Left lung (tissue), 10 donors: ENCODE measurements around the gene IZUMO1. TPM values are rescaled to one million over a fixed set of nuclear protein-coding genes. Genes with fewer than 3 reads are reported as not detected.
"Not testable (repeated sequence)": the region's sequence is repeated elsewhere in the genome, so short reads cannot be mapped to it uniquely, and the experiment has no call there.

Source experiments
- ATAC-seq: fragments of 200-7000 bp; cut with Tn5 transposase; one replicate; pipeline ENCODE4 v1.9.1; 2020; ENCODE audit warnings: moderate library complexity
- DNase-seq, 4 donors: peaks; one replicate each; pipeline ENCODE4 v3.0.0-alpha.2; 2013 to 2020
- H3K27ac ChIP-seq, 2 donors: fragments of 200-600 bp; sonication (generic) in 1 of 2; one replicate each; pipeline versions ENCODE4 v1.5.0 to v1.8.0; 2020 to 2021
- H3K27me3 ChIP-seq, 2 donors: fragments of 200-600 bp; sonication (generic) in 1 of 2; one replicate each; pipeline versions ENCODE4 v1.5.0 to v1.8.0; 2020 to 2021
- H3K36me3 ChIP-seq, 2 donors: fragments of 200-600 bp; sonication (generic) in 1 of 2; one replicate each; pipeline versions ENCODE4 v1.5.0 to v1.8.0; 2020 to 2021
- H3K4me1 ChIP-seq, 2 donors: fragments of 200-600 bp; one replicate each; pipeline ENCODE4 v1.8.0; 2021
- H3K4me3 ChIP-seq, 2 donors: fragments of 200-600 bp; sonication (generic) in 1 of 2; one replicate each; pipeline versions ENCODE4 v1.5.0 to v1.8.0; 2020 to 2021; ENCODE audit warnings: mild to moderate bottlenecking in 1 of 2
- H3K9me3 ChIP-seq, 2 donors: fragments of 200-600 bp; sonication (generic) in 1 of 2; one replicate each; pipeline versions ENCODE4 v1.5.0 to v1.8.0; 2020 to 2021
- CTCF ChIP-seq, 2 donors: fragments of 200-600 bp; sonication (generic) in 1 of 2; IDR thresholded peaks; one replicate each; pipeline versions ENCODE4 v1.5.0 to v1.8.0; 2021; ENCODE audit warnings: antibody characterized with exemption in 2 of 2
- intact Hi-C, 2 donors: fragments of 100-400 bp; cut with DNase I; formaldehyde crosslinking; loops; one replicate each; pipeline versions ENCODE4 v1.11.2 to v1.14.2; 2022
- polyA plus RNA-seq, 6 donors: library from polyadenylated mRNA; unstranded; fragments of 120-200 nt; gene quantifications; one replicate each; pipeline ENCODE4 v1.2.1, GENCODE V29; 2013; ENCODE audit not compliant: insufficient read length in 6 of 6
- total RNA-seq, 2 donors: library from RNA; stranded (reverse); fragmentation: NEBNext Ultra II Directional; extraction: Animal tissue kit (Norgen Biotek cat#: 25700); gene quantifications; one replicate each; pipeline ENCODE4 v1.2.1, GENCODE V29; 2021
- donor health status: DM: no; HTN: yes; CAD: no.
- donor health status: DM: no; HTN: no; CAD: no.

The IZUMO1 gene
- total and polyA plus RNA-seq, 8 donors: 0.96 to 3.6 (median 1.6) TPM

DNA sequence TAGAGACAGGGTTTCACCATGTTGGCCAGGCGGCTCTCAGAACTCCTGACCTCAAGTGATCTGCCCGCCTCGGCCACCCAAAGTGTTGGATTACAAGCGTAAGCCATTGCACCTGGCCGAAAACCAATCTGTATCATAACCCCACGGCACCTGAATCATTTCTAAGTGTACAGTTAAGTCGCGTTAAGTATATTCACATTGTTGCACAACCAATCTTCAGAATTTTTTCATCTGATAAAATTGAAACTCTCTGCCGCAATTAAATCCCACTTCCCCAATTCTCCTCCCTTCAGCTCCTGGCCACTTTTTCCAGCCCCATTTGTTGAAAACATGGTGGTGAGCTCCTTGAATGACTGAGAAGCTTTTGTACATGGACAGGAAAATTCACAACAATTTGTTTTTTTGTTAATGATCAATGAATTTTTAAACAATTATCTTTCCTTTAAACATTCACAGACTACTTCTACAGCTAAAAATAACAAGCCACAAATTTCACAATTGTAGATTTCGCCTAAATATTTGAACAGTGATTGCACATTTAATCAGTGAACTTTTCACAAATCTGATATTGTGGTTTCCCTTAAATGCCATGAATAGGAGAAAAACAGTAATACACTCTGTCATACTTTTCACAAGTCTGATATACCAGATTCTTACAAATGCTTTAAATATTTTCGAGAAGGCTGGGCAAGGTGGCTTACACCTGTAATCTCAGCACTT lies 22.4 kb upstream of the IZUMO1 start:
- Histone ChIP-seq H3K36me3 (no peaks in the 10 kb centered on the region), H3K27me3 (peaks cover 0 to 12% of the 10 kb centered on the region in 2 donors), H3K9me3 (no peaks in the 10 kb centered on the region), H3K4me1 (peaks cover 0 to 10% of the 10 kb centered on the region in 2 donors), H3K27ac (no peak overlapping the region), H3K4me3 (no peak overlapping the region)
- no peak for TF ChIP-seq CTCF (IDR thresholded peaks at IDR 0.05)
- ATAC-seq (peak; percentile 42), DNase-seq (no peak)
- intact Hi-C loops: no loop called here

- ATAC-seq, H3K36me3 ChIP-seq, H3K9me3 ChIP-seq, intact Hi-C loops, H3K27ac ChIP-seq, H3K4me3 ChIP-seq, H3K4me1 ChIP-seq: not testable (repeated sequence)
- H3K27me3 ChIP-seq: peaks cover 0 to 12% of the 10 kb centered on the region in 2 donors
- peak in 1 of 4 donors; percentile 0 for DNase-seq
Observed at GRCh38 chr19:48768171-48768753, 21.6 kb upstream of the IZUMO1 start.

GRCh38 chr19:48765816-48766215 lies 19.1 kb upstream of the IZUMO1 start:
- H3K9me3 ChIP-seq, H3K36me3 ChIP-seq, ATAC-seq, DNase-seq, H3K27ac ChIP-seq, H3K4me1 ChIP-seq, H3K4me3 ChIP-seq, intact Hi-C loops: not testable (repeated sequence)
- peaks cover 0 to 14% of the 10 kb centered on the region in 2 donors for H3K27me3 ChIP-seq

DNA sequence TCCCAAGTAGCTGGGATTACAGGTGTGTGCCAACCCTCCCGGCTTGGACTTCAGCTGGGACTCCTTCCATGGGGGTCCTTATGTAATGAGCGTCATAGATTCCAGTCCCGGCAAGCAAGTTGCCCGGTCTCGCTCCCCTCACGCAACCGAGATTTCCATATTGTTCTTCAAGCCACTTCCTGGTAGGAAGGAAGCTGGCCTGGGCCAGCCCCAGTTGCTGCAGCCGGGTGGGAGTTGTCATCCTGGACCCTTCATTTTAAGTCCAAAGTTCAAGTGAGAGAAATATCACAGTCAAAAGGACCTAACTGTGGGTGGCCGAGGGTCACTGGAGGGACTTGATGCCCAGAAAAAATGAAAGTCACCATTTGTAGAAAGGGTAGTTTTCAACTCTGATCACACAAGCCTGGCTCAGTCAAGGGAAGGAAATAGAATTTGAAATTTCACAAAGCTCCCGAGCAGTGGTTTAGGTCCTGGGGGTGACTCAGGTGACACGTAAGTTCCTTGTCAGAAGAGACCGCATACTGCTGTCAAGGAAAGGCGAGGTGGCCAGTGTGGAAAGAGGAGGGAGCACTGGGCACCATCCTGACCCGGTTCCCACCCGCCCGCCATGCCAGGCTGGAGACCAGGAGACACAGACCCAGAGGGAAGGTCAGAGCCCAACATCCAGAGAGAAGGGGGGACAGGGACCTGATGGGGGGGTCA lies 13.9 kb upstream of the IZUMO1 start:
- H3K4me3 ChIP-seq: no peak overlapping the region
- DNase-seq (peak in 1 of 4 donors; percentile 15), ATAC-seq (no peak)
- H3K27me3 ChIP-seq: peaks cover 0 to 16% of the 10 kb centered on the region in 2 donors
- TF ChIP-seq CTCF (IDR thresholded peaks at IDR 0.05): no peak
- H3K4me1 ChIP-seq: peaks cover 0 to 9% of the 10 kb centered on the region in 2 donors
- no peaks in the 10 kb centered on the region for H3K9me3 ChIP-seq
- peak overlapping the region in 1 of 2 donors; percentile 45 for H3K27ac ChIP-seq
- intact Hi-C loops: no loop called here
- no peaks in the 10 kb centered on the region for H3K36me3 ChIP-seq

DNA sequence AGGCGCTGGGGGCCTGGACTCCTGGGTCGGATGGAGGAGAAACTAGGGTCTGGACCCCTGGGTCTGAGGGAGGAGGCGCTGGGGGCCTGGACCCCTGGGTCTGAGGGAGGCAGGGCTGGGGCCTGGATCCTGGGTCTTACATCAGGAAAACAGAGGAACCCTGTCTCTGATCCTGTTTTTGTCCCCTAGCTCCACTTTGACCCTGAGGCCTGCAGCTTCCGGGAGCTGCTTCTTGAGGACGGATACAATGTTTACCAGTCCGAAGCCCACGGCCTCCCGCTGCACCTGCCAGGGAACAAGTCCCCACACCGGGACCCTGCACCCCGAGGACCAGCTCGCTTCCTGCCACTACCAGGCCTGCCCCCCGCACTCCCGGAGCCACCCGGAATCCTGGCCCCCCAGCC lies 11.0 kb upstream of the IZUMO1 start:
- ATAC-seq: no peak
- no peak overlapping the region for H3K27ac ChIP-seq
- peaks cover 9 to 33% of the 10 kb centered on the region in 2 donors for H3K27me3 ChIP-seq
- H3K36me3 ChIP-seq: no peaks in the 10 kb centered on the region
- H3K4me1 ChIP-seq: peaks cover 5 to 15% of the 10 kb centered on the region in 2 donors
- H3K9me3 ChIP-seq: no peaks in the 10 kb centered on the region
- intact Hi-C loops: no loop called here
- TF ChIP-seq CTCF (IDR thresholded peaks at IDR 0.05): no peak
- H3K4me3 ChIP-seq: no peak overlapping the region
- DNase-seq: peak in 1 of 4 donors; percentile 75

DNA sequence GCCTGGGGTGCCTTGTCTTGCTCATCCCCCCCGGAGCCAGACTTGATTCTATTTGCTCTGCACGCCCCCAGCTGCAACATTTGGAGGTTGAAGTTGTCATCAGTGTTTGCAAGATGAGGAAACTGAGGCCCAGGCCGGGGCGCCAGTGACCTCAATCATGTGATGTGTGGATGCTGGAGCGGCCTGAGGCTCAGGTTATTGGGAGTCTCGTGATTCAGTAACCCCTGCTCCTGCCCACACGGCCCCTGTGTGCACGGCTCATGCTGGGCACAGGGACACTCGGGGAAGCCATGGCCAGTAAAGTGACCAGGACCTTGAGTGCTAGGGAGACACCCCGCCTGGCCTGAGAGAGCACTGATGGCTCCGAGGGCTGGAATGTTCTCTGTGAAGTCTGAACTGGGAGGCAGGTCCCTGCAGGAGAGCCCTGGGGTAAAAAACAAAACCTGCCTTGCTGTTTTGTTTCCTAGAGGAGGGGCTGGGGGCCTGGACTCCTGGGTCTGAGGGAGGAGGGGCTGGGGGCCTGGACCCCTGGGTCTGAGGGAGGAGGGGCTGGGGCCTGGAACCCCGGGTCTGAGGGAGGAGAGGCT lies 10.5 kb upstream of the IZUMO1 start:
- Histone ChIP-seq H3K27me3 (peaks cover 14 to 39% of the 10 kb centered on the region in 2 donors), H3K36me3 (no peaks in the 10 kb centered on the region), H3K9me3 (no peaks in the 10 kb centered on the region), H3K4me1 (peaks cover 9 to 20% of the 10 kb centered on the region in 2 donors), H3K4me3 (no peak overlapping the region), H3K27ac (no peak overlapping the region)
- DNase-seq (peak in 1 of 4 donors; percentile 55), ATAC-seq (no peak)
- intact Hi-C loops: no loop called here
- no peak for TF ChIP-seq CTCF (IDR thresholded peaks at IDR 0.05)
